ENCODE data around the gene NMUR1.

Gene NMUR1

GRCh38 chr2:231482806-231483391 lies 47.3 kb downstream of the NMUR1 start:
- peak; percentile 83 for DNase-seq

- no peak for DNase-seq
Observed at GRCh38 chr2:231480781-231481180, 49.5 kb downstream of the NMUR1 start.

DNA sequence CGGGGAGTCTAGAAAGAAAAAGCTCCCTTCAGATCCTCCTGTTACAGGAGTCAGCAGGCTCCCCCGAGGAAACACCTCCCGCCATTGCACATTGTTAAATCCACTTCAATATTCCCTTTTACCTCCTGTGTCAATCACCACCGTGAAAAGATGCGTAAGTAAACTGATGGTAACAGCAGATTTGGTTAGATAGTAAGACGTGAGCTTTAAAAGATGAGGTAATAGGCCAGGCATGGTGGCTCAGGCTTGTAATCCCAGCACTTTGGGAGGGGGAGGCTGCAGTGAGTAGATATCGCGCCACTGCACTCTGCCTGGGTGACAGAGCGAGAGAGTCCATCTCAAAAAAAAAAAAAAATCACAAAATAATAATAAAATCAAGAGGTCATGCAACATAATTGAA lies 50.8 kb downstream of the NMUR1 start:
- DNase-seq, result no peak

DNA sequence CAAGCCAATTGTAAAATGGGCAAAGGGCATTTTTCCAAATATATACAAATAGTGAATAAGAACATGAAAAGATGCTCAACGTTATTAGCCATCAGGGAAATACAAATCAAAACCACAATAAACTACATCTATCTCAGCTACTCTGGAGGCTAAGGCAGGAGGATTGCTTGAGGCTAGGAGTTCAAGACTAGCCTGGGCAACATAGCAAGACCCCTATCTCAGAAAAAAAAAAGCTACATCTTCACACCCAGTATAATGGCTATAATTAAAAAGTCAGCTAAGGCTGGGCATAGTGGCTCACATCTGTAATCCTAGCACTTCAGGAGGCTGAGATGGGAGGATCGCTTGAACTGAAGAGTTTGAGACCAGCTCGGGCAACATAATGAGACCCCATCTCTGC lies 53.3 kb downstream of the NMUR1 start:
- DNase-seq, result no peak

GRCh38 chr2:231475965-231476364 lies 54.3 kb downstream of the NMUR1 start:
- DNase-seq, result no peak

Data from right hindlimb (tissue), 1 donor.